Measurements from ENCODE around the gene ZNF136.

The ZNF136 gene

DNA sequence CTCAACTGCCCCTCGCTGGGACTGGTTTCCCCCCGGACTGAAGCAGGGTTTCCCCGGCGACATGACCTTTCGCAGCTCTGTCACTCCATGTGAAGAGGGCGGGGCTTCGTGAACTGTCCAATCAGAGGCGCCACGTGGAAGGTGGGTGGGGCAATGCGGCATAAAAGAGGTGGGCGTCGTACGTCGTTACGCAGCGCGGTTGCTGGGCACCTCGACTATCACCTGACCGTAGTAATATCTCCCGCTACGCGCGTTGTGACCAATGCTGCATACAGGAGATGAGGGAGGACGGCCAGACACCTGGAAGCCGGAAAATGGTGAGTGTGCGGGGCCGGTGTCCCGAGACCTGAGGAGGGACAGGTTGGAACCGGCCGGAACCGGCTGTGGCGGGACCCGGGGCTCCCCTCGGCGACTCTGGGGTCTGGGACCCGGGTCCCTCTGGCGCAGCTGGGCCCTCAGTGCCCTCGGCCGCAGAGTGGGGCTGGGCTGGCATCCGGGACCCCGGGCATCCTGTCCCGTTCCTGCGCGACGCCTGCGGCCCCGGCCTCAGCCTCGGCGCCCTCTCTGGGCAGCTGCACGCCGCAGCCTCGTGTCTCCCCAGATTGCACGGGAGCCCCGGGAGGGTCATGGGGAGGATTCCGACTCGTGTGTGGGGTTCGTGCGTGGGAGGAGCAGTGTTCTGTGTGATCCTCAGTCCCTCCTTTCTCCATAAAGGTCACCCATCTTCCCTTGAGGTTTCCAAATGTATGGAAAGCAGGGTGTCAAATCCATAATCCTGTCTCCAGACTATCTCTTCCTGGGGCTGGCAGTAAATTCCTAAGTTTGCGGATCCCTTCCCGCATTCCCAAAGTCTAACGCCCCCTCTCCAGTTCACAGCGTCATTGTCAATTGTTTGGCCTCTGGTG lies 32.2 kb downstream of the ZNF136 start:
- DNase-seq = peak; percentile 80

DNA sequence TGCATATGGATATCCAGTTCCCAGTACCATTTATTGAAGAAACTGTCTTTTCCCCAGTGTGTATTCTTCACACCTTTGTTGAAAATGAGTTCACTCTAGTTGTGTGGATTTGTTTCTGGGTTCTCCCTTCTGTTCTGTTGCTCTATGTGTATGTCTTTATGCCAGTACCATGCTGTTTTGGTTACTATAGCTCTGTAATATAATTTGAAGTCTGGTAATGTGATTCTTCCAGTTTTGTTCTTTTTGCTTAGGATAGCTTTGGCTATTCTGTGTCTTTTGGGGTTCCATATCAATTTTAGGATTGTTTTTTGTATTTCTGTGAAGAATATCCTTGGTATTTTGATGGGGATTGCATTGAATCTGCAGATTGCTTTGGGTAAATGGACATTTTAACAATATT lies 35.2 kb downstream of the ZNF136 start:
- DNase-seq = no peak

- DNase-seq = no peak
These were observed 37.0 kb downstream of the ZNF136 start for GRCh38 chr19:12199757-12200419.

GRCh38 chr19:12202250-12202649 lies 39.4 kb downstream of the ZNF136 start:
- DNase-seq = peak; percentile 76

- no peak for DNase-seq
These were observed 42.4 kb downstream of the ZNF136 start for GRCh38 chr19:12205296-12205695.

- DNase-seq = no peak
These were observed 45.3 kb downstream of the ZNF136 start for GRCh38 chr19:12208221-12208620.

DNA sequence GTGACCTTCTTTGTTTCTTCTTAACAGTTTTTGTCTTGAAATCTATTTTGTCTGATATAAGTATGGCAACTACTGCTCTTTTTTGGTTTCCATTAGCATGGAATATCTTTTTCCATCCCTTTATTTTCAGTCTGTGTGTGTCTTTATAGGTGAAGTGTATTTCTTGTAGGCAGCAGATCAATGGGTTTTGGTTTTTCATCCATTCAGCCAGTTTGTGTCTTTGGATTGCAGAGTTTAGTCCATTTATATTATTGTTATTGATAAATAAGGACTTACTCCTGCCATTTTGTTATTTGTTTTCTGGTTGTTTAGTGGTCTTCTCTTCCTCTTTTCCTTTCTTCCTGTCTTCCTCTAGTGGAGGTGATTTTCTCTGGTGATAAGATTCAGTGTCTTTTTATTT lies 54.4 kb downstream of the ZNF136 start:
- DNase-seq = no peak

DNA sequence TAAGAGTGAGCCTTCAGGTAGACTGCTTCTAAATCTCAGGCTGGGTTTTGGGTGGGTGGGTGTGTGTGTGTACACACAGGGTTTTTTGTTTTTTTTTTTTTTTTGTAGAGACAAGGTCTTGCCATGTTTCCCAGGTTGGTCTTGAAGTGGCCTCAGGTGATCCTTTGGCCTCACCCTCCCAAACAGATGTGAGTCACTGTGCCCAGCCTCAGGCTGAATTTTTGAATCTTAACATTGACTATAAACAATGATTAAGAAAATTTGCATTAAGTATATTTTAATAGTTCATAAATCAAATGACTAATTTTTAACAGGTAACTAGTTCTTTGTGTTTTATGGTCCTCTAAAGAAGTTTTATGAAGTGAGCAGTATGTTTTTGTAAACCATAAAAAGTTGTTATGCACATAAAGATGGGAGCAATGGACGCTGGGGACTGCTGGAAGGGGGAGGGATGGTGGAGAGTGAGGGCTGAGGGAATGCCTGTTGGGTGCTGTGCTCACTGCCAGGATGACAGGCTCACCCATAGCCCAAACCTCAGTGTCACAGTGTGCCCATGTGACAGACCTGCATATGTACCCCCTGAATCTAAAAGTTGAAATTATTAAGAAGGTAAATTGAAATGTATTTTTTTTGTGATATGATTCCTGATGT lies 60.2 kb downstream of the ZNF136 start:
- DNase-seq = no peak

GRCh38 chr19:12224676-12225075 lies 61.8 kb downstream of the ZNF136 start:
- no peak for DNase-seq

GRCh38 chr19:12229990-12230389 lies 67.1 kb downstream of the ZNF136 start:
- DNase-seq = no peak

DNA sequence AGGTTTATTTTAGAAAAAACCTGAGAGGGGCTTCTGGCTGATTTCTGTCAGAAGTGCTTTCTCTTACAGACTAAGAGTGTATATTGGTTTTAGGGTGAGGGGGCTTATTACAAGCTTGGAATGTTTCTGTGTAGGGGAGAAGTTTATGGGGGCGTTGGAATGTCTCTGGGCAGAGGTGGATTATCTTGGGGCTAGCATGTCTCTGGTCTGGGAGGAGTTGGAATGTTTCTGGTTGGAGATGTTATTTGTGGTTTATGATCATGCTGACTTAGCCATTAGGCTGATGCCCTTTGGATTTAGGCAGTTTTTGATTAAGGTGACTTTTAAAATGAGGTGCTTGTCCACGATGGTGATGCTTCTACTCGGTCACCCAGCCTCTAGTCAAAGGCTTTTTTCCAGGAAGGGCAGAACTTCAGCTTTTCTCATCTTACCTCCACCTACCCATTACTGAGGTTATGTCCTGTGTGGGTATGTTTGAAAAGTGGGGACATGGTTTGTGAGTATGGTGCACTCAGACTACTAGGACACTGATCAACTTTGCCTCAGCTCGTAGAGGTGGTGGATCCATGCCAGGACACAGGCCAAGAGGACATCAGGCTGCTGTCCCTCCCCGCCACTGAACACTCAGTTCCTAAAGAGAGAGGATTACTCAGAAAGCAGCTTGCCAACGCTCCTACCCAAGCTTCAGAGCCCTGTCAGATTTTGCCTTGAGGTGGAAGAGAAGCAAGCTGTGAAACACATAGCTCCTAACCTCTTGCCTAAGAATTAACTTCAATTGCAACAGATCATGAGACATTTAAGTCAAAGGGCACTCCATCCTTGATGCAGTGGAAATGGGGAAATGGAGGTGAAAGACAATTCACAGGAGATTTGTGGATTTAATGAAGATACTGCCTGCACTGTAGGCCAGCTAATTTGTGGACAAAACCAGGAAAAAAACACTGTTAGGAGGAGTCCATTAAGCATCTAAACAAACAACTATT lies 68.1 kb downstream of the ZNF136 start:
- DNase-seq = no peak

DNA sequence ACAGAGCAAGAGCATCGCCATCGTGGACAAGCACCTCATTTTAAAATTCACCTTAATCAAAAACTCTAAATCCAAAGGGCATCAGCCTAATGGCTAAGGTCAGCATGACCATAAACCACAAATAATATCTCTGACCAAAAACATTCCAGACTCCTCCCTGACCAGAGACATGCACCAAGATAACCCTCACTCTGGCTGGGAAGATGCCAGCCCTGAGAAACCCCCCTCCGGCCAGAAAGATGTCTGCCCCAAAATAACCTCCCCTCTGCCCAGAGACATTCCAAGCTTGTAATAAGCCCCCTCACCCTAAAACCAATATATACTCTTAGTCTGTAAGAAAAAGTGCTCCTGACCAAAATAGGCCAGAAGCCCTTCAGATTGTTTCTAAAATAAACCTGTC lies 70.1 kb downstream of the ZNF136 start:
- no peak for DNase-seq

GRCh38 chr19:12237143-12237839 lies 74.4 kb downstream of the ZNF136 start:
- no peak for DNase-seq

Measured in CD4-positive, alpha-beta T cell treated with Interleukin-17A for 4 hours (primary cell).